HG02678 (cell line): ENCODE data around the gene MND1.

Experiments used
- ATAC-seq: cut with Tn5 transposase; IDR thresholded peaks from one replicate; pipeline ENCODE4 v1.9.1; 2021; ENCODE audit warnings: mild to moderate bottlenecking, moderate library complexity; ENCODE audit not compliant: unreplicated experiment

MND1 gene

GRCh38 chr4:153344131-153345011 lies at the start of gene MND1:
MND1 (plus strand) TSS chr4:153344688; CDS start chr4:153344738, 50 bp downstream.
- ATAC-seq, result peak; percentile 80

GRCh38 chr4:153295131-153295755 lies 49.2 kb upstream of the MND1 start:
- no peak for ATAC-seq

GRCh38 chr4:153296040-153296823 lies 48.3 kb upstream of the MND1 start:
- no peak for ATAC-seq

- ATAC-seq, result no peak
Measured at GRCh38 chr4:153297116-153297515, 47.4 kb upstream of the MND1 start.

- ATAC-seq, result no peak
Measured at GRCh38 chr4:153310793-153311192, 33.7 kb upstream of the MND1 start.

GRCh38 chr4:153314915-153315314 lies 29.6 kb upstream of the MND1 start:
- no peak for ATAC-seq

GRCh38 chr4:153318696-153319320 lies 25.7 kb upstream of the MND1 start:
- no peak for ATAC-seq

- no peak for ATAC-seq
Measured at GRCh38 chr4:153322791-153323190, 21.7 kb upstream of the MND1 start.

GRCh38 chr4:153324046-153324445 lies 20.4 kb upstream of the MND1 start:
- ATAC-seq, result no peak

GRCh38 chr4:153325558-153325957 lies 18.9 kb upstream of the MND1 start:
- no peak for ATAC-seq

GRCh38 chr4:153326513-153326912 lies 18.0 kb upstream of the MND1 start:
- no peak for ATAC-seq

- ATAC-seq, result peak; percentile 49
Measured at GRCh38 chr4:153327247-153327646, 17.2 kb upstream of the MND1 start.

GRCh38 chr4:153332936-153333335 lies 11.6 kb upstream of the MND1 start:
- no peak for ATAC-seq

GRCh38 chr4:153333874-153334273 lies 10.6 kb upstream of the MND1 start:
- no peak for ATAC-seq

- ATAC-seq, result no peak
Measured at GRCh38 chr4:153335665-153336064, 8.8 kb upstream of the MND1 start.

GRCh38 chr4:153337686-153338085 lies 6.8 kb upstream of the MND1 start:
- ATAC-seq, result no peak

- ATAC-seq, result no peak
Measured at GRCh38 chr4:153341575-153342090, 2.9 kb upstream of the MND1 start.

GRCh38 chr4:153342751-153343552 lies 1.5 kb upstream of the MND1 start:
- no peak for ATAC-seq

- peak; percentile 30 for ATAC-seq
Measured at GRCh38 chr4:153345012-153345981, 809 bp downstream of the MND1 start.
